Measurements from ENCODE around the gene ACOT8.

Gene ACOT8

GRCh38 chr20:45897692-45898091, 40.5 kb upstream of the ACOT8 start:
- no peak for TF ChIP-seq CTCF (IDR thresholded peaks at IDR 0.05)

GRCh38 chr20:45897289-45897688, 40.1 kb upstream of the ACOT8 start:
- TF ChIP-seq CTCF (IDR thresholded peaks at IDR 0.05): no peak

- no peak for TF ChIP-seq CTCF (IDR thresholded peaks at IDR 0.05)
Measured at GRCh38 chr20:45896641-45897161, 39.5 kb upstream of the ACOT8 start.

GRCh38 chr20:45894797-45895196, 37.6 kb upstream of the ACOT8 start:
- TF ChIP-seq CTCF (IDR thresholded peaks at IDR 0.05): no peak

- TF ChIP-seq CTCF (IDR thresholded peaks at IDR 0.05): no peak
Measured at GRCh38 chr20:45893831-45894230, 36.6 kb upstream of the ACOT8 start.

GRCh38 chr20:45892828-45893500, 35.8 kb upstream of the ACOT8 start:
- TF ChIP-seq CTCF (IDR thresholded peaks at IDR 0.05): no peak

GRCh38 chr20:45892049-45892825, 35.0 kb upstream of the ACOT8 start:
- TF ChIP-seq CTCF (IDR thresholded peaks at IDR 0.05): no peak

All from LNCAP (cell line).